Left ventricle myocardium inferior (tissue), 1 donor: ENCODE results near the gene EPB41L4A. TPM values are rescaled to one million over a fixed set of nuclear protein-coding genes. Genes with fewer than 3 reads are reported as not detected.

Experiments used
- DNase-seq: peaks from one replicate; pipeline ENCODE4 v3.0.0-alpha.2; 2020
- H3K27ac ChIP-seq: fragments of 200-600 bp; replicated peaks from 2 replicates; pipeline ENCODE4 v1.8.0; 2021
- H3K27me3 ChIP-seq: fragments of 200-600 bp; 2 replicates; pipeline ENCODE4 v1.8.0; 2021; ENCODE audit warnings: low read depth
- H3K36me3 ChIP-seq: fragments of 200-600 bp; 2 replicates; pipeline ENCODE4 v1.8.0; 2021
- H3K4me1 ChIP-seq: fragments of 200-600 bp; 2 replicates; pipeline ENCODE4 v1.8.0; 2021
- H3K4me3 ChIP-seq: fragments of 200-600 bp; 2 replicates; pipeline ENCODE4 v1.8.0; 2021; ENCODE audit warnings: mild to moderate bottlenecking, moderate library complexity
- H3K9me3 ChIP-seq: fragments of 200-600 bp; replicated peaks from 2 replicates; pipeline ENCODE4 v1.8.0; 2021
- intact Hi-C: fragments of 100-400 bp; cut with micrococcal nuclease; formaldehyde crosslinking; loops from one replicate; pipeline ENCODE4 v1.11.0; 2022
- total RNA-seq: library from RNA; stranded (reverse); fragmentation: NEBNext Ultra II Directional; extraction: Animal tissue kit (Norgen Biotek cat#: 25700); gene quantifications from one replicate; pipeline ENCODE4 v1.2.1, GENCODE V29; 2021
- TF ChIP-seq, protein P1 (sequence below): fragments of 200-600 bp; IDR thresholded peaks from 2 replicates; pipeline ENCODE4 v1.8.0; 2021; ENCODE audit warnings: antibody characterized with exemption, mild to moderate bottlenecking, borderline replicate concordance
- donor health status: DM: no; HTN: yes; CAD: no; lungs with severe emphysema.

The EPB41L4A gene
- total RNA-seq, 1 donor from 2014 or later: 17.8 TPM

DNA sequence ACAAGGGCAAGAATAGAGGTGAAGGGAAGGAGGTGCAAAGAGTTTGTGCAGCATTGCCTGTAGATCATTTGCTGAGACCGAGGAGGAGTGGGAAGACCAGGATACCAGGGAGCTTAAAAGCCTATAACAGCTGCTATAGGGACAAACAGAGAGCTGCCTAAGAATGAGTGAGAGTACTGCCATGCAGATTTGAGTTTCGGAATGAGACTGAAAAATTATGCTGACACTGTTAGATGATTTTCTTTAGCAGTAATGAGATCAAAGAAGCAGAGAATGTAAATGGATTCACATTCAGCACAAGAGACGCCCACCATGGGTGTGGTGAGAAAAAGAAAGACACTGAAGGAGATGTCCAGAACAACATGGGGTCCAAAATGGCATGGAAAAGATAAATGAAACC lies 69.7 kb downstream of the EPB41L4A start:
- intact Hi-C loops: no loop called here
- Histone ChIP-seq H3K27me3 (no peaks in the 10 kb centered on the region), H3K4me1 (peaks cover 31% of the 10 kb centered on the region), H3K4me3 (no peak overlapping the region), H3K27ac (no peak overlapping the region), H3K36me3 (no peaks in the 10 kb centered on the region), H3K9me3 (no peaks in the 10 kb centered on the region)
- no peak for DNase-seq
- TF ChIP-seq, protein P1, sequence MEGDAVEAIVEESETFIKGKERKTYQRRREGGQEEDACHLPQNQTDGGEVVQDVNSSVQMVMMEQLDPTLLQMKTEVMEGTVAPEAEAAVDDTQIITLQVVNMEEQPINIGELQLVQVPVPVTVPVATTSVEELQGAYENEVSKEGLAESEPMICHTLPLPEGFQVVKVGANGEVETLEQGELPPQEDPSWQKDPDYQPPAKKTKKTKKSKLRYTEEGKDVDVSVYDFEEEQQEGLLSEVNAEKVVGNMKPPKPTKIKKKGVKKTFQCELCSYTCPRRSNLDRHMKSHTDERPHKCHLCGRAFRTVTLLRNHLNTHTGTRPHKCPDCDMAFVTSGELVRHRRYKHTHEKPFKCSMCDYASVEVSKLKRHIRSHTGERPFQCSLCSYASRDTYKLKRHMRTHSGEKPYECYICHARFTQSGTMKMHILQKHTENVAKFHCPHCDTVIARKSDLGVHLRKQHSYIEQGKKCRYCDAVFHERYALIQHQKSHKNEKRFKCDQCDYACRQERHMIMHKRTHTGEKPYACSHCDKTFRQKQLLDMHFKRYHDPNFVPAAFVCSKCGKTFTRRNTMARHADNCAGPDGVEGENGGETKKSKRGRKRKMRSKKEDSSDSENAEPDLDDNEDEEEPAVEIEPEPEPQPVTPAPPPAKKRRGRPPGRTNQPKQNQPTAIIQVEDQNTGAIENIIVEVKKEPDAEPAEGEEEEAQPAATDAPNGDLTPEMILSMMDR: no peak

DNA sequence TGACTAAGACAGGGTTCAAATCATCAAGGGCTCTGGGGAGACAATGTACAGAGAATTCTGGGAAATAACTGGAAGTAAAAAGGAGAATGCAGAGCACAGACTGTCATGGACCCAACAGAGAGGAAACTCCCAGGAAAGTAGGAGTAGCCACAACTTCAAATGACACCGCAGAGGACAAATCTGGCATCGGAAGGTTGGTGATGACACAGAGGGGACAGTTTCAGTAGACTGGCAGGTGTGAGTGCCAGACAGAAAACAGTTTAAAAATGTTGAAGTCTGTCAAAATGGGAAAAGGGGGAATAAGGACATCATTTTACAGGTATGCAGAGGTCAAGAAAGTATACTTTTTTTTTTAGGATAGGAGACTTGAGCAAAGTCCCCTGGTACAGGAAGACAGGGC lies 70.2 kb downstream of the EPB41L4A start:
- Histone ChIP-seq H3K4me1 (peaks cover 33% of the 10 kb centered on the region), H3K27me3 (no peaks in the 10 kb centered on the region), H3K9me3 (no peaks in the 10 kb centered on the region), H3K36me3 (no peaks in the 10 kb centered on the region), H3K27ac (no peak overlapping the region), H3K4me3 (no peak overlapping the region)
- TF ChIP-seq, protein P1: no peak
- no peak for DNase-seq
- intact Hi-C loops: no loop called here

DNA sequence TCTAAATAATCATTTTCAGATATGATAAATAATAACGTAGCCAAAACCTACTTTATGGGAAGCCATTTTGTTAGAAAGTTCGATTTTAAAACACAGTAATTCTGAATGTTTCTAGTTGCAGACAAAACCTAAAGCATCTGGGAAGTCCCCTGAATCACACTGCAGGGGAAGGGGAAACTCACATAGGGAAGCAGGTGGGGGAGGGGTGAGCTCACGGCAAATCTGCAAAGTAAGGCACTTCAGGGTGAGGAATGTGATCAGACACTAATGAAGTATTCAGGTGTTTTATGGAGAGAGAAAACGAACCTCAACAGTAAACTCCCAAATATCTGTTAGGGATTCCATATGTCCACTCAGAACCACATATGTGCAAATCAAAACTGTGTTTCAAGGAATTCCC lies 70.7 kb downstream of the EPB41L4A start:
- TF ChIP-seq, protein P1: no peak
- Histone ChIP-seq H3K27me3 (no peaks in the 10 kb centered on the region), H3K27ac (no peak overlapping the region), H3K36me3 (no peaks in the 10 kb centered on the region), H3K4me3 (no peak overlapping the region), H3K9me3 (no peaks in the 10 kb centered on the region), H3K4me1 (peaks cover 35% of the 10 kb centered on the region)
- no peak for DNase-seq
- intact Hi-C loops: no loop called here

DNA sequence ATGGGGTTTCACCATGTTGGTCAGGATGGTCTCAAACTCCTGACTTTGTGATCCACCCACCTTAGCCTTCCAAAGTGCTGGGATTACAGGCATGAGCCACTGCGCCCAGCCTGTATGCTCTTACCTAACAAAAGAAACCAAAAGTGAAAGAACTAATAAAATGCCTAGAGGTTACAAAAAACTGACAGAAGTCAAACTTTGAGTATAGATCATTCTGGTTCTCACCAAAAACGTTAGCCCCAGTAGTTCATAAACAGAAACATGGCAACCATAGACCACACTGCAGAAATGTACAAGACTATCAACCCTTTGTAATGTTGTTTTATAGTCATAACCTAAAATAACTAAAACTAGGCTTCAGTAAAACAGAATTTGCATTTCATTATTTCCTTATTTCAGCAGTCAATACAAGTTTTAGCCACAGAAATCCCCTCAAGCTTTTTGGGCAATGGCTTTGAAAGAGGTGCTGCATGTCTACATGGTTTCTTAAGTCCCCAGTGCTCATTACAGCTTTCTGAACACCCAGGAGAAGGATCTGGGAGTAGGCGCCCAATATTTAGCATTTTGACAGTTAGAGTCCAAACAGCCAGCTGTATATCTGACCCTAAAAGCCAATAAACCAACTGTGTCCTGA lies 72.5 kb downstream of the EPB41L4A start:
- Histone ChIP-seq H3K27ac (no peak overlapping the region), H3K36me3 (no peaks in the 10 kb centered on the region), H3K4me3 (no peak overlapping the region), H3K27me3 (no peaks in the 10 kb centered on the region), H3K4me1 (peaks cover 49% of the 10 kb centered on the region), H3K9me3 (no peaks in the 10 kb centered on the region)
- TF ChIP-seq, protein P1: no peak
- intact Hi-C loops: no loop called here
- DNase-seq: no peak

DNA sequence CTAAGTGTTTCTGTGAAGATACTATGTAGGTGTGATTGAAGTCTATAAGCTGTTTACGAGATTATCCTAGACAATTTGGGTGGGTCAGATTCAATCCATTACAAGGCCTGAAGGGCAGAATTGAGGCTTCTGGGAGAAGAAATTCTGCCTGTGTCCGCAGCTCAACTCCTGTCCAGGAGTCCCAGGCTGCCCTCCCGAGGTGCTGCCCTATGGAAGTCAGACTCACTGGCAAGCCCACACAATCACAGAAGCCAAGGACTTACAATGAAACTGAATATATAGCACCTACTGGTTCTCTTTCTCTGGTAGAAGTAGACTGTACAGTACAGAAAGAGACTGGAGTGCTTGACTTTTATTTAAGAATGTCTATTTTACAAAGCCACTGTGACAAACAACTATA lies 74.5 kb downstream of the EPB41L4A start:
- H3K27me3 ChIP-seq: no peaks in the 10 kb centered on the region
- H3K36me3 ChIP-seq: no peaks in the 10 kb centered on the region
- H3K27ac ChIP-seq: peak overlapping the region; percentile 33
- H3K9me3 ChIP-seq: no peaks in the 10 kb centered on the region
- TF ChIP-seq, protein P1: no peak
- intact Hi-C loops: no loop called here
- no peak for DNase-seq
- H3K4me3 ChIP-seq: no peak overlapping the region
- H3K4me1 ChIP-seq: peaks cover 53% of the 10 kb centered on the region
